GM18907 (cell line): ENCODE data around the gene MYORG.
"Not testable (repeated sequence)": the region's sequence is repeated elsewhere in the genome, so short reads cannot be mapped to it uniquely, and the experiment has no call there.

Experiments
- ATAC-seq: cut with Tn5 transposase; IDR thresholded peaks from one replicate; pipeline ENCODE4 v1.9.1; 2021; ENCODE audit warnings: mild to moderate bottlenecking, moderate library complexity; ENCODE audit not compliant: unreplicated experiment

MYORG gene

GRCh38 chr9:34370335-34370969 is 6.2 kb downstream of the MYORG start:
- ATAC-seq, result no peak

- ATAC-seq, result no peak
These were observed 7.1 kb downstream of the MYORG start for GRCh38 chr9:34369636-34370035.

- ATAC-seq, result not testable (repeated sequence)
These were observed 7.9 kb downstream of the MYORG start for GRCh38 chr9:34368796-34369195.

DNA sequence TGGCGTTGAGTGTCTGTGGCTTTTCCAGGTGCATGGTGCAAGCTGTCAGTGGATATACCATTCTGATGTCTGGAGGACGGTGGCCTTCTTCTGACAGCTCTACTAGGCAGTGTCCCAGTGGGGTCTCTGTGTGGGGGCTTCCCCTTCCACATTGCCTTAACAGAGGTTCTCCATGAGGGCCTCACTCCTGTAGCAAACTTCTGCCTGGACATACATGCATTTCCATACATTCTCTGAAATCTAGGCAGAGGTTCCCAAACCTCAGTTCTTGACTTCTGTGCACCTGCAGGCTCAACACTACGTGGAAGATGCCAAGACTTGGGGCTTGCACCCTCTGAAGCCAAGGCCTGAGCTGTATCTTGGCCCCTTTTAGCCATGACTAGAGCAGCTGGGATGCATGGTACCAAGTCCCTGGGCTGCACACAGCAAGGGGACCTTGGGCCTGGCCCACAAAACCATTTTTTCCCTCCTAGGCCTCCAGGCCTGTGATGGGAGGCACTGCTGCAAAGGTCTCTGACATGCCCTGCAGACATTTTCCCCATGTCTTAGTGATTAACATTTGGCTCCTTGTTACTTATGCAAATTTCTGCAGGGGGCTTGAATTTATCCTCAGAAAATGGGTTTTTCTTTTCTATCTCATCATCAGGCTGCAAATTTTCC is 8.8 kb downstream of the MYORG start:
- not testable (repeated sequence) for ATAC-seq

DNA sequence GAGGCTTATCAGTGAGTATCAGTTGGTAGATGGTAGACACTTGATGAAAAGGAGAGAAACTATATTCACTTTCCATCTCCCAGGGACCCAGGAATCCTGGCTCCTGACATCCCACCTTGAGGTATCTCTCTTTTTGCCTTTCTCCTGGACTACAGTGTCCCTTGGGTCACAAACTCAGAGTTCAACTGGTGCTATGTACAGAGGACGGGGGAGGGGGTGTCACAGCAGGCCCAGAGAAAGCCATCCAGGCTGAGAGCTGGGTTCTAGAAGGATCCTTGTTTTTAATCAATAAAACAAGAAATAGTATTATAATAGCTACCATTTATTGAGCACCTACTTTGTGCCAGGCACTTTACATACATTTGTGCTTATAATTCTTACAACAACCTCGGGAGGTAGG is 10.3 kb downstream of the MYORG start:
- no peak for ATAC-seq

DNA sequence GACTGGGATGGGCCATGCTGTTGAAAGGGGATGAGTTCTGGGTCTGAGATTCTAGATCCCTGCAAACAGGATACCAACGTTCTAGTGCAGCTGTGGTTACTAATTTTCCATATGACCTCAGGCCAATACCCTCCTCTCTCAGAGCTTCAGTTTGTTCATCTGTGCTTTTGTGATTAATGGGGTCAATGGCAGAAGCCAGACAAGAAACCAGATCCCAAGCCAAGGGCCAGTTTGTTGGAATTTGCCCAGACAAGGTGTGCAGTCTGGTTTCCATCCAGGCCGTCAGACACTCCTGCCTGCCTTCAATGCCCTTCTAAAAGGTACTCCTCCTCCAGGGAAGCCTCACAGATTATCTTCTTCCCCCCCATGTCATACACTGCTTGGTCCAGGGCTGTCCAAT is 11.4 kb downstream of the MYORG start:
- ATAC-seq, result no peak

DNA sequence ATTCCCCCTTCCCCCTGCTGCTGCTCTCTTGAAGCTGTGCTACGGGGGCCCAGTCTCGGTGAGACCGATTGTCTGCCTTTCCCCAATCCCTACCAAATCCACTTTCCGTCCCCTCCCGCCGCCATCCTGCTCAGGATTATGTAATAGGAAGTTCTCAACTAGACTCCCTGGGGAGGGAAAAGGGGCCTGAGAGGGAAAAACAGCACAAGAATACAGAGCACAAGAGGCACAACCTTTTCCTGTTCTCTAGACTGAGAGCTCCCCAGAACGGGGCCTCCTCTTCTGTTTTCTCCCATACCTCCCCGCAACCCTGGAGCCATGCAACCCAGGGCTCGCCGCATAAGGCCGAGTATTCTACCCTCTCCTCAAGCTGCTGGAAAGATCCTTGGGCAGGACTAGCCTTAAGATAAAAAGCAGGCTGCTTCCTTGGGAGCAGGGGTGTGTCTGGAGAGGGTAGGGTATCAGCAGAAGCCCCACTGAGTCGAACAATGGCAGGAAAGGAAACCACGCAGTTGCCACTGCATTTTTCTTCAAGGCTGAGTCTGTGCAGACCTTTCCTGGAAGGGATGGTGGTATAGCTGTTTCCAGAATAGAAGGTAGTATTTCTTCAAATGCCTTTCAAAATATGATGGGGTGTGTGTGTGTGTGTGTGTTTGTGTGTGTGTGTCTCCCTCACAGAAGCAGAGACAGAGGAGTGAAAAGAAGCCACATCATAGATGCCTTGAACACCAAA is 12.9 kb downstream of the MYORG start:
- no peak for ATAC-seq

GRCh38 chr9:34362614-34363214 is 14.0 kb downstream of the MYORG start:
- no peak for ATAC-seq

GRCh38 chr9:34352957-34353356 is 23.7 kb downstream of the MYORG start:
- ATAC-seq, result not testable (repeated sequence)

- ATAC-seq, result not testable (repeated sequence)
These were observed 24.5 kb downstream of the MYORG start for GRCh38 chr9:34352122-34352652.

DNA sequence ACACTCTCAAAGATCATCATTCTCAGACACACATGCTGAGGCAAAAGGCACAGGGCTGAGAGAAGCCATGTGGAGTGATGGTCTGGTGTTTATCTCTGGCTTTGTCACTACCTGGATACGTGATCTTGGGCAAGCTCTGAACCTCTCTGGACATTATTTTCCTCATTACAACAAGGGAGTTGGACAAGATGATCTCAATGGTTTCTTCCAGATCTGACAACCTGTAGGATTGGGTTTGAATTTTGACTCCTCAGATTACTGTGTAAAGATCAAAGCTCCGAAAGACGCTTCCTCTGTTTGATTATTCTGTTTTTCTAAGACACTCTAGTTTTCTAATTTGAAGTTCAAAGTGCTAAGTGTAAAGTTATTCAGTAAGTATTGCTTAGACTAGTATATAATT is 27.4 kb downstream of the MYORG start:
- no peak for ATAC-seq

DNA sequence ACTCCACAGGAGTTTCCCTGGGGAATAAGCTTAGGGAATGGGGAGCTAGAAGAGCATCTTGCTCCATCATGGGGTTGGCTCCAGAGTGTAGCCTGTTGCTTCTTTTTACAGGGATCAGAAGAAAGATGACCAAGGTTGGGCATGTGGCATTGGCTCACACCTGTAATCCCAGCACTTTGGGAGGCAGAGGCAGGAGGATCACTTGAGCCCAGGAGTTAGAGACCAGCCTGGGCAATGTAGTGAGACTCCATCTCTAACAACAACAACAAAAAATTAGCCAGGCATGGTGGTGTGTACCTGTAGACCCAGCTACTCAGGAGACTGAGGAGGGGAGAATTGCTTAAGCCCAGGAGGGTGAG is 28.9 kb downstream of the MYORG start:
- no peak for ATAC-seq

GRCh38 chr9:34346873-34347799 is 29.6 kb downstream of the MYORG start:
- no peak for ATAC-seq

GRCh38 chr9:34343605-34344004 is 33.1 kb downstream of the MYORG start:
- no peak for ATAC-seq

DNA sequence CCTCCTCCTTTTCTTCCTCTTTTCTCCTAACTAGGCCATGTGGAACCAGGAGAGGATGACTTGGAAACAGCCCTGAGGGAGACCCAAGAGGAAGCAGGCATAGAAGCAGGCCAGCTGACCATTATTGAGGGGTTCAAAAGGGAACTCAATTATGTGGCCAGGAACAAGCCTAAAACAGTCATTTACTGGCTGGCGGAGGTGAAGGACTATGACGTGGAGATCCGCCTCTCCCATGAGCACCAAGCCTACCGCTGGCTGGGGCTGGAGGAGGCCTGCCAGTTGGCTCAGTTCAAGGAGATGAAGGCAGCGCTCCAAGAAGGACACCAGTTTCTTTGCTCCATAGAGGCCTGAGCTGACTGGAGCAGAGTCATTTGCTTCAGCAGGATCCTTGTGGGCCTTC is 33.6 kb downstream of the MYORG start:
- no peak for ATAC-seq

DNA sequence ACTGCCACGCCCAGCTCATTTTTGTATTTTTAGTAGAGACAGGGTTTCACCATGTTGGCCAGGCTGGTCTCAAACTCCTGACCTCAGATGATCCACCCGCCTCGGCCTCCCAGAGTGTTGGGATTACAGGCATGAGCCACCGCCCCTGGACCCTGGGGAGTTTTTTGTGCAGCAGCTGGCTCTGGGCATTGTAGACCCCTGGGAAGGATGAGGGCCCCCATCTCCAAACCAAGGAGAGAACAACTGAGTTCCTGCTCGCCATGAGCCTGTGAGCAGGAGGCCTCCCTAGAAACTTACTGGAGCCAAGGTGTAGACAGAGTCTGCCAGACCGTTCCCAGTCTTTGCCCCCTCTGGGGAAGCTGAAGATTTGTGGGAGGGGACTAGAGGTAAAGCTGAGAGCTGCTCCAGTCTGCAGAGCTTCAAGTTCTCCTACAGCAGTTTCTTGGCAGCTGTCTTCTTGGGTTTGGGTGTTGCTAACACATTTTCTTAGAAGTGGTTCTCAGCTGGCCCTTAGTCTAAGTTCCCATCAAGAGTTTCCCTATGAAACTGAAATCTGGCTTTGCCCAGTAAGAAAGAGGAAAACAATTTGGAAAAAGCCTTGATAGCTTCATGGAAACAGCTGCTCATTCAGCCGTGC is 34.9 kb downstream of the MYORG start:
- ATAC-seq, result no peak

GRCh38 chr9:34338665-34339385 is 37.9 kb downstream of the MYORG start:
- ATAC-seq, result no peak

GRCh38 chr9:34338079-34338478 is 38.6 kb downstream of the MYORG start:
- ATAC-seq, result not testable (repeated sequence)

GRCh38 chr9:34337403-34337802 is 39.3 kb downstream of the MYORG start:
- no peak for ATAC-seq
